Measurements from ENCODE around the gene HEXA. TPM values are rescaled to one million over a fixed set of nuclear protein-coding genes. Genes with fewer than 3 reads are reported as not detected.

HEXA gene
- total RNA-seq, 1 experiment from 2014 or later: 197 TPM

- in situ Hi-C loops (cut with HindIII; ENCODE audit: low pct_unique_long_range_greater_than_20kb, low sequenced_read_pairs): no loop called here
- DNase-seq (ENCODE audit: low read depth): peak; percentile 81
These were observed 36.0 kb downstream of the HEXA start for GRCh38 chr15:72339777-72340177.

- in situ Hi-C loops (cut with HindIII; ENCODE audit: low pct_unique_long_range_greater_than_20kb, low sequenced_read_pairs): no loop called here
- DNase-seq (ENCODE audit: low read depth): no peak
These were observed 37.0 kb downstream of the HEXA start for GRCh38 chr15:72338617-72339321.

GRCh38 chr15:72338148-72338547 lies 37.7 kb downstream of the HEXA start:
- DNase-seq (ENCODE audit: low read depth): no peak
- in situ Hi-C loops (cut with HindIII; ENCODE audit: low pct_unique_long_range_greater_than_20kb, low sequenced_read_pairs): no loop called here

GRCh38 chr15:72334842-72335241 lies 41.0 kb downstream of the HEXA start:
- no peak for DNase-seq (ENCODE audit: low read depth)
- in situ Hi-C loops (cut with HindIII; ENCODE audit: low pct_unique_long_range_greater_than_20kb, low sequenced_read_pairs): no loop called here

- in situ Hi-C loops (cut with HindIII; ENCODE audit: low pct_unique_long_range_greater_than_20kb, low sequenced_read_pairs): no loop called here
These were observed 44.8 kb downstream of the HEXA start for GRCh38 chr15:72331021-72331420.

GRCh38 chr15:72323752-72324151 lies 52.1 kb downstream of the HEXA start:
- DNase-seq (ENCODE audit: low read depth): no peak
- in situ Hi-C loops (cut with HindIII; ENCODE audit: low pct_unique_long_range_greater_than_20kb, low sequenced_read_pairs): no loop called here

More at GRCh38 chr15:72331021-72331420, 44.8 kb downstream of the HEXA start:
- DNase-seq (ENCODE audit: low read depth): no peak

GRCh38 chr15:72319985-72320671 lies 55.7 kb downstream of the HEXA start, which contains the start of gene CELF6:
TSS of gene CELF6 (minus strand) at chr15:72320157. CDS start at chr15:72319874, 283 bp downstream.
- peak; percentile 96 for DNase-seq (ENCODE audit: low read depth)
- in situ Hi-C loops (cut with HindIII; ENCODE audit: low pct_unique_long_range_greater_than_20kb, low sequenced_read_pairs): no loop called here

GRCh38 chr15:72319360-72319984 lies 56.3 kb downstream of the HEXA start:
- in situ Hi-C loops (cut with HindIII; ENCODE audit: low pct_unique_long_range_greater_than_20kb, low sequenced_read_pairs): no loop called here
- DNase-seq (ENCODE audit: low read depth): peak; percentile 77

- no peak for DNase-seq (ENCODE audit: low read depth)
These were observed 57.3 kb downstream of the HEXA start for GRCh38 chr15:72318408-72318942.

GRCh38 chr15:72315706-72316370 lies 60.0 kb downstream of the HEXA start:
- in situ Hi-C loops (cut with HindIII; ENCODE audit: low pct_unique_long_range_greater_than_20kb, low sequenced_read_pairs): no loop called here
- DNase-seq (ENCODE audit: low read depth): no peak

More at GRCh38 chr15:72318408-72318942, 57.3 kb downstream of the HEXA start:
- in situ Hi-C loops (cut with HindIII; ENCODE audit: low pct_unique_long_range_greater_than_20kb, low sequenced_read_pairs): no loop called here

- in situ Hi-C loops (cut with HindIII; ENCODE audit: low pct_unique_long_range_greater_than_20kb, low sequenced_read_pairs): no loop called here
These were observed 61.9 kb downstream of the HEXA start for GRCh38 chr15:72313881-72314280.

GRCh38 chr15:72313448-72313840 lies 62.4 kb downstream of the HEXA start:
- in situ Hi-C loops (cut with HindIII; ENCODE audit: low pct_unique_long_range_greater_than_20kb, low sequenced_read_pairs): no loop called here
- DNase-seq (ENCODE audit: low read depth): no peak

More at GRCh38 chr15:72313881-72314280, 61.9 kb downstream of the HEXA start:
- no peak for DNase-seq (ENCODE audit: low read depth)

- in situ Hi-C loops (cut with HindIII; ENCODE audit: low pct_unique_long_range_greater_than_20kb, low sequenced_read_pairs): no loop called here
- peak; percentile 43 for DNase-seq (ENCODE audit: low read depth)
These were observed 63.0 kb downstream of the HEXA start for GRCh38 chr15:72312605-72313447.

GRCh38 chr15:72307026-72307425 lies 68.8 kb downstream of the HEXA start:
- in situ Hi-C loops (cut with HindIII; ENCODE audit: low pct_unique_long_range_greater_than_20kb, low sequenced_read_pairs): no loop called here
- no peak for DNase-seq (ENCODE audit: low read depth)

GRCh38 chr15:72306211-72306785 lies 69.5 kb downstream of the HEXA start:
- no peak for DNase-seq (ENCODE audit: low read depth)
- in situ Hi-C loops (cut with HindIII; ENCODE audit: low pct_unique_long_range_greater_than_20kb, low sequenced_read_pairs): no loop called here

GRCh38 chr15:72304596-72304995 lies 71.2 kb downstream of the HEXA start:
- DNase-seq (ENCODE audit: low read depth): no peak
- in situ Hi-C loops (cut with HindIII; ENCODE audit: low pct_unique_long_range_greater_than_20kb, low sequenced_read_pairs): no loop called here

GRCh38 chr15:72302955-72303354 lies 72.9 kb downstream of the HEXA start:
- in situ Hi-C loops (cut with HindIII; ENCODE audit: low pct_unique_long_range_greater_than_20kb, low sequenced_read_pairs): no loop called here
- no peak for DNase-seq (ENCODE audit: low read depth)

Measured in Caki2 (cell line).